GM18511 (cell line): Measurements from ENCODE around the gene DHDH.
"Not testable (repeated sequence)": the region's sequence is repeated elsewhere in the genome, so short reads cannot be mapped to it uniquely, and the experiment has no call there.

Experiments
- ATAC-seq: cut with Tn5 transposase; IDR thresholded peaks from one replicate; pipeline ENCODE4 v1.9.1; 2021; ENCODE audit warnings: mild to moderate bottlenecking, moderate library complexity; ENCODE audit not compliant: unreplicated experiment

The DHDH gene

GRCh38 chr19:48915757-48916156 lies 17.7 kb upstream of the DHDH start:
- no peak for ATAC-seq

GRCh38 chr19:48918071-48918470 lies 15.4 kb upstream of the DHDH start:
- no peak for ATAC-seq

GRCh38 chr19:48918801-48919247 lies 14.7 kb upstream of the DHDH start:
- no peak for ATAC-seq

- not testable (repeated sequence) for ATAC-seq
Measured at GRCh38 chr19:48919271-48919670, 14.2 kb upstream of the DHDH start.

- no peak for ATAC-seq
Measured at GRCh38 chr19:48920949-48921348, 12.6 kb upstream of the DHDH start.

GRCh38 chr19:48921721-48922500 lies 11.6 kb upstream of the DHDH start:
- ATAC-seq = no peak

- ATAC-seq = no peak
Measured at GRCh38 chr19:48922548-48923490, 10.7 kb upstream of the DHDH start.

- no peak for ATAC-seq
Measured at GRCh38 chr19:48925240-48925843, 8.2 kb upstream of the DHDH start.

GRCh38 chr19:48925890-48926289 lies 7.6 kb upstream of the DHDH start:
- not testable (repeated sequence) for ATAC-seq

GRCh38 chr19:48926909-48927308 lies 6.6 kb upstream of the DHDH start:
- ATAC-seq = no peak

- not testable (repeated sequence) for ATAC-seq
Measured at GRCh38 chr19:48927692-48928091, 5.8 kb upstream of the DHDH start.

- no peak for ATAC-seq
Measured at GRCh38 chr19:48928164-48929025, 5.1 kb upstream of the DHDH start.

GRCh38 chr19:48934837-48935236 lies 1.3 kb downstream of the DHDH start:
- ATAC-seq = no peak

GRCh38 chr19:48935864-48936263 lies 2.4 kb downstream of the DHDH start:
- ATAC-seq = no peak

- ATAC-seq = no peak
Measured at GRCh38 chr19:48938256-48938655, 4.8 kb downstream of the DHDH start.

GRCh38 chr19:48940902-48941301 lies 7.4 kb downstream of the DHDH start:
- ATAC-seq = no peak

GRCh38 chr19:48943081-48943480 lies 9.6 kb downstream of the DHDH start:
- ATAC-seq = no peak

- no peak for ATAC-seq
Measured at GRCh38 chr19:48945415-48945814, 11.9 kb downstream of the DHDH start.

GRCh38 chr19:48945817-48946216 lies 12.3 kb downstream of the DHDH start:
- ATAC-seq = no peak

GRCh38 chr19:48946463-48947257 lies 13.2 kb downstream of the DHDH start:
- no peak for ATAC-seq
